Right lobe of liver (tissue), 6 donors: ENCODE data around the gene SF1. TPM values are rescaled to one million over a fixed set of nuclear protein-coding genes. Genes with fewer than 3 reads are reported as not detected.

Experiments
- ATAC-seq, 4 donors: fragments of 200-7000 bp; cut with Tn5 transposase; one replicate each; pipeline ENCODE4 v1.9.1; 2020; ENCODE audit warnings: mild to moderate bottlenecking in 4 of 4, moderate library complexity in 4 of 4
- DNase-seq, 3 donors: peaks; one replicate each; pipeline ENCODE4 v3.0.0-alpha.2; 2020
- H3K27ac ChIP-seq, 3 donors: fragments of 200-600 bp; one replicate each; pipeline ENCODE4 v1.8.0; 2022
- H3K27me3 ChIP-seq, 2 donors: fragments of 200-600 bp; one replicate each; pipeline ENCODE4 v1.8.0; 2022
- H3K36me3 ChIP-seq, 4 donors: fragments of 200-600 bp; sonication (generic) in 1 of 4; one replicate each; pipeline versions ENCODE4 v1.5.1 to v1.8.0; 2017 to 2022; ENCODE audit warnings: control low read depth in 1 of 4
- H3K4me1 ChIP-seq, 4 donors: fragments of 200-600 bp; sonication (generic) in 1 of 4; one replicate each; pipeline versions ENCODE4 v1.5.1 to v1.8.0; 2017 to 2022; ENCODE audit warnings: control low read depth in 1 of 4
- H3K4me3 ChIP-seq, 3 donors: fragments of 200-600 bp; one replicate each; pipeline ENCODE4 v1.8.0; 2022
- H3K9me3 ChIP-seq, 4 donors: fragments of 200-600 bp; sonication (generic) in 1 of 4; one replicate each; pipeline versions ENCODE4 v1.5.1 to v1.8.0; 2017 to 2022; ENCODE audit warnings: control low read depth in 1 of 4
- POLR2A ChIP-seq: fragments of 450-650 bp; IDR thresholded peaks from one replicate; pipeline ENCODE4 v1.6.1; 2017; ENCODE audit warnings: antibody characterized with exemption, mild to moderate bottlenecking
- WGBS: methylation state at CpG from one replicate; pipeline ENCODE4 v1.1.6; 2018; ENCODE audit warnings: low coverage, low lambda C conversion rate; ENCODE audit not compliant: insufficient coverage; ENCODE audit errors: missing lambda C conversion rate; 5-methylcytosine and 5-hydroxymethylcytosine counted together
- intact Hi-C, 2 donors: fragments of 100-400 bp; cut with DNase I; formaldehyde crosslinking; loops; one replicate each; pipeline versions ENCODE4 v1.11.2 to v1.14.1; 2022
- total RNA-seq, 6 experiments: library from RNA; depleted of rRNA in 2 of 6; stranded (reverse); fragments of >200 nt in 2 of 6; fragmentation: NEBNext Ultra II Directional in 3 of 6; extraction: Animal tissue kit (Norgen Biotek cat#: 25700) in 3 of 6; gene quantifications; one replicate each; pipeline versions ENCODE4 v1.1.0 to v1.2.4, GENCODE V29; 2016 to 2023
- TF ChIP-seq, protein P1 (sequence below), 4 donors: fragments of 200-600 bp in 3 of 4; fragments of 450-650 bp in 1 of 4; IDR thresholded peaks; one replicate each; pipeline versions ENCODE4 v1.5.1 to v1.8.0; 2016 to 2022; ENCODE audit warnings: antibody characterized with exemption in 4 of 4, mild to moderate bottlenecking in 2 of 4
- donor health status: DM: no; HTN: yes; CAD: no.
- donor health status: DM: no; HTN: no; CAD: no.
- donor health status: DM: no; HTN: no; CAD: no.
- donor health status: DM: no; HTN: yes; CAD: no.
- donor health status: DM: no; HTN: yes; CAD: no.

SF1 gene
- total RNA-seq, 6 experiments from 2014 or later = 92.7 to 164 (median 141) TPM

DNA sequence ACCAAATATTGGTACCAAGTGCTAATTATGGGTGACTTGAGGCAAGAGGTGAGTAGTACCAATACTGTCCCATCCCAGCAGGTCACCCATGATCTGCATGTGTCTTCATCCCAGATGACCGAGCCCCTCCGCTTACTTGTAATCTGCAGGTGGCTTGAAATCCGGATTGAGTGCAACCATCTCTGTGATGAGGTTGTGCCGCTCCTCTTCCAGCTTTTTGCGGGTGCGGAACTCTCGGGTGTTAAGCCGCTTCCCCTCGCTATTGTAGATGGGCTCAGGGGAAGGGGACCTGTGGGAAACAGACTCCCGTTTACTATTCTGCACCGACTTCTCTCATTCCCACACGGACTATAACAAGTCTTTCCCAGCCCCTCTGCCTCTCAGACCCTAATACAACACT, 8.2 kb downstream of the SF1 start:
- peak in 1 of 3 donors; percentile 7 for DNase-seq
- 91% methylated on average over 10 of the region's 12 CpGs for WGBS
- peaks cover 52 to 99% (median 79%) of the 10 kb centered on the region in 4 donors for H3K36me3 ChIP-seq
- H3K4me1 ChIP-seq = peaks cover 0 to 1% (median 0%) of the 10 kb centered on the region in 4 donors
- no peak overlapping the region for H3K4me3 ChIP-seq
- TF ChIP-seq, protein P1, sequence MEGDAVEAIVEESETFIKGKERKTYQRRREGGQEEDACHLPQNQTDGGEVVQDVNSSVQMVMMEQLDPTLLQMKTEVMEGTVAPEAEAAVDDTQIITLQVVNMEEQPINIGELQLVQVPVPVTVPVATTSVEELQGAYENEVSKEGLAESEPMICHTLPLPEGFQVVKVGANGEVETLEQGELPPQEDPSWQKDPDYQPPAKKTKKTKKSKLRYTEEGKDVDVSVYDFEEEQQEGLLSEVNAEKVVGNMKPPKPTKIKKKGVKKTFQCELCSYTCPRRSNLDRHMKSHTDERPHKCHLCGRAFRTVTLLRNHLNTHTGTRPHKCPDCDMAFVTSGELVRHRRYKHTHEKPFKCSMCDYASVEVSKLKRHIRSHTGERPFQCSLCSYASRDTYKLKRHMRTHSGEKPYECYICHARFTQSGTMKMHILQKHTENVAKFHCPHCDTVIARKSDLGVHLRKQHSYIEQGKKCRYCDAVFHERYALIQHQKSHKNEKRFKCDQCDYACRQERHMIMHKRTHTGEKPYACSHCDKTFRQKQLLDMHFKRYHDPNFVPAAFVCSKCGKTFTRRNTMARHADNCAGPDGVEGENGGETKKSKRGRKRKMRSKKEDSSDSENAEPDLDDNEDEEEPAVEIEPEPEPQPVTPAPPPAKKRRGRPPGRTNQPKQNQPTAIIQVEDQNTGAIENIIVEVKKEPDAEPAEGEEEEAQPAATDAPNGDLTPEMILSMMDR (IDR thresholded peaks at IDR 0.05) = no peak
- no peak for TF ChIP-seq POLR2A
- intact Hi-C loops = no loop called here
- no peak overlapping the region for H3K27ac ChIP-seq
- ATAC-seq = no peak
- H3K27me3 ChIP-seq = no peaks in the 10 kb centered on the region
- H3K9me3 ChIP-seq = no peaks in the 10 kb centered on the region

DNA sequence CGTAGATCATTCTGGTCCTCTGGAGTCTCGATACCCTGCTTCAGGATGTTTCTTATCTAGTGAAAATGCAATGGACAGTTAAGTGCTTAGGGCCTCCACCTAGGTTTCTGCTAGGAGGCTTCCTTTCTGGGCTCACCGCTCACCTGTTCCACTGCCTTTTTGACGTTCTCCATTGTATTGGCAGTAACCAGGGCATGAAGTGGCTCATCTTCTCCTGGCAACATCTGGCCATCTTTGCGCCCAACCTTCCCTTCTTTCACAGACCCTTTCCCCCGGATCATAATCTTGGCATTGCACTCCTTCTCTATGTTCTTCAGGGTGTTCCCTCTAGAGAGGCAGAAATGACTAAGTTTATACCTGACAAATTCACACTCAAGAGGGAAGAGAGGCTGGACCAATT, 9.1 kb downstream of the SF1 start:
- H3K27me3 ChIP-seq = no peaks in the 10 kb centered on the region
- H3K9me3 ChIP-seq = no peaks in the 10 kb centered on the region
- ATAC-seq (no peak), DNase-seq (no peak)
- no peak overlapping the region for H3K27ac ChIP-seq
- H3K36me3 ChIP-seq = peaks cover 57 to 99% (median 76%) of the 10 kb centered on the region in 4 donors
- H3K4me1 ChIP-seq = no peaks in the 10 kb centered on the region
- WGBS = 87% methylated on average over 6 of the region's 6 CpGs
- H3K4me3 ChIP-seq = no peak overlapping the region
- intact Hi-C loops = loop anchor here in 1 of 2 donors (10.0 kb wide), 1 partner anchor 84 kb away; no protein-coding TSS in a partner anchor
- TF ChIP-seq, protein P1 (IDR thresholded peaks at IDR 0.05) = no peak
- TF ChIP-seq POLR2A = no peak

DNA sequence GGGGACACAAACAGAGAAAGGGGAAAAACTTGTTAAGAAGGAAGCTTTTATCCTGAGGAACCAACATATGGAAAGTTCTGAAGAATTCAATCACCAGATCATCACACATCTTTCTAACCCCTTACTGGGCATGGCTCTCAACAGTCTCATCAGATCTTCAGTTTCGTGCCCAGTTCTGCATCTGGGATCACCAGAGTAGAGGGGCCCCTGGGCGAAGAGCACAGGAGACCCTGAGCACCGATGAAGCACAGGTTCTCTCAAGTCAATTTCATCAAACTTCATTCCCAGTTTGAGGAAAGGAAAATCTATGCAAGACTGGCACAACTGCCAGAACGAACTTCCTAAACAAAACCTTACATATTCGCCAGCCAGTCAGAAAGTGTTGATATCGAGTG, 10.0 kb downstream of the SF1 start:
- Histone ChIP-seq H3K36me3 (peaks cover 48 to 99% (median 73%) of the 10 kb centered on the region in 4 donors), H3K4me1 (no peaks in the 10 kb centered on the region), H3K4me3 (no peak overlapping the region), H3K27me3 (no peaks in the 10 kb centered on the region), H3K27ac (no peak overlapping the region), H3K9me3 (no peaks in the 10 kb centered on the region)
- 89% methylated on average over 6 of the region's 6 CpGs for WGBS
- no peak for TF ChIP-seq POLR2A
- TF ChIP-seq, protein P1 (IDR thresholded peaks at IDR 0.05) = no peak
- DNase-seq (no peak), ATAC-seq (no peak)
- intact Hi-C loops = loop anchor here in 1 of 2 donors (10.0 kb wide), 1 partner anchor 83 kb away; no protein-coding TSS in a partner anchor

DNA sequence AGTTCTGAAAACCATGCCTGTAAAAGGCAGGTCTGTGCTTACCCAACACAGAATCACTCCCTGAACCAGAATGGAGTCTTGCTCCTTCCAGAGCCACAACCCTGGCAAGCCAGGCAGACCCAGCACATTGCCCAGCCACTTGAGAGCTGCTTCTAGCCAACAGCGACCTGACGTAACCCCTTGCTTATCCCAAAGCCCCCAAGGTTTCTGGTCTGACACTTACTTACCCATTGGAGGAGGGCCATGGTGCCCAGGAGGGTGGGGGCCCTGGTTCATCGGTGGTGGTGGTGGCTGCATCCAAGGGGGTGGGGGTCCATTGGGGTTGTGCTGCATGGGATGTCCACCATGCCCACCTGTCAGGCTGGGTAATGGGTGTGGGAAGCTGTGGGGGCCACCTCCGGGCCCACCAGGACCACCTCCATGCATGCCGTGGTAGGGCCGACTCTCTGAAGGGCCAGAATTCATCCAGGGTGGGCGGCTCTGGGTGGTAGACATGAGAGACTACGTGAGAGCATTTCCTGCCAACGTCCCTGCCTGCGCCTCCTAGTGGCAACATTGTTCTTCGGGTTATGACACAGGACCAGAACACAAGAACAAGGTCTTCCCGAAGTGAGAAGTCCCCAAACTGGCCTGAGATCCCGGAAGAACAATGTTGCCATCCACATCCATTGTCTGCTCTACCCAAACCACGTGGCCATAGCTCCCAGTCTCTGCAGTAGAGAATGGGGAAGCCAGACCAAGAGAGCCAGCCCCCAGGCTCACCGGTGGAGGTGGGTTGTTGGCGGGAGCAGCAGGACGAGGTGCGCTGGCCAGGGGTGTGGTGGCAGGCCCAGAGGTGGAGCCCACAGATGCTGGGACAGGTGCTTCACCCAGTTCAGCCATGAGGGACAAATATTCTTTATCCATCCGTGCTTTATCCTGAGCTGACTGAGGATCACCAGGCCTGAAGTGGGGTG, 10.7 kb downstream of the SF1 start:
- 44% methylated on average over 9 of the region's 19 CpGs for WGBS

More for the DNA sequence above, 10.7 kb downstream of the SF1 start:
- Histone ChIP-seq H3K36me3 (peaks cover 45 to 98% (median 66%) of the 10 kb centered on the region in 4 donors), H3K27ac (no peak overlapping the region), H3K4me3 (no peak overlapping the region), H3K4me1 (no peaks in the 10 kb centered on the region), H3K27me3 (no peaks in the 10 kb centered on the region), H3K9me3 (no peaks in the 10 kb centered on the region)
- DNase-seq = peak in 1 of 3 donors; percentile 59
- peak; percentile 35 to 53 (median 42) for ATAC-seq
- intact Hi-C loops = loop anchor here in 1 of 2 donors (10.0 kb wide), 1 partner anchor 83 kb away; no protein-coding TSS in a partner anchor
- TF ChIP-seq POLR2A = no peak
- TF ChIP-seq, protein P1 (IDR thresholded peaks at IDR 0.05) = peak; percentile 60 to 70 (median 62)
